Lung (tissue), 12 donors: Measurements from ENCODE around the gene SDR39U1. TPM values are rescaled to one million over a fixed set of nuclear protein-coding genes. Genes with fewer than 3 reads are reported as not detected.

Experiments
- ATAC-seq: fragments of 200-7000 bp; cut with Tn5 transposase; one replicate; pipeline ENCODE4 v1.9.1; 2020; ENCODE audit warnings: moderate number of reproducible peaks; ENCODE audit not compliant: insufficient read depth, low FRiP score
- DNase-seq, 3 donors: peaks; one replicate each; pipeline ENCODE4 v3.0.0-alpha.2; 2013 to 2017
- H3K27ac ChIP-seq, 2 donors: one replicate each; pipeline ENCODE4 v1.5.1; 2013; ENCODE audit warnings: mild to moderate bottlenecking in 2 of 2, moderate library complexity in 2 of 2, control low read depth in 1 of 2, inconsistent platforms in 1 of 2, low read depth in 1 of 2, low read length in 1 of 2
- H3K27me3 ChIP-seq, 3 donors: one replicate each; pipeline ENCODE4 v1.5.1; 2013; ENCODE audit warnings: low read length in 2 of 3; ENCODE audit not compliant: control insufficient read depth in 3 of 3, insufficient read depth in 3 of 3
- H3K36me3 ChIP-seq, 4 donors: one replicate each; pipeline ENCODE4 v1.5.1; 2013; ENCODE audit warnings: low read length in 4 of 4, mild to moderate bottlenecking in 1 of 4, moderate library complexity in 1 of 4; ENCODE audit not compliant: control insufficient read depth in 4 of 4, insufficient read depth in 4 of 4
- H3K4me1 ChIP-seq, 5 donors: one replicate each; pipeline ENCODE4 v1.5.1; 2013; ENCODE audit warnings: low read length in 5 of 5, mild to moderate bottlenecking in 2 of 5, moderate library complexity in 1 of 5; ENCODE audit not compliant: control insufficient read depth in 5 of 5, insufficient read depth in 5 of 5
- H3K4me3 ChIP-seq: one replicate; pipeline ENCODE4 v1.5.1; 2013; ENCODE audit warnings: mild to moderate bottlenecking, control low read depth, moderate library complexity
- H3K9ac ChIP-seq, 2 donors: one replicate each; pipeline ENCODE4 v1.5.1; 2013; ENCODE audit warnings: low read length in 2 of 2, control low read depth in 1 of 2; ENCODE audit not compliant: insufficient read depth in 1 of 2
- H3K9me3 ChIP-seq, 4 donors: one replicate each; pipeline ENCODE4 v1.5.1; 2013; ENCODE audit warnings: low read length in 3 of 4, mild to moderate bottlenecking in 1 of 4, moderate library complexity in 1 of 4; ENCODE audit not compliant: control insufficient read depth in 4 of 4, insufficient read depth in 3 of 4
- CTCF ChIP-seq: IDR thresholded peaks from 2 replicates; pipeline ENCODE4 v1.5.1; 2012; ENCODE audit warnings: mild to moderate bottlenecking; ENCODE audit errors: control extremely low read depth, extremely low read depth
- WGBS, 2 donors: extraction: QIAGEN DNeasy Blood & Tissue Kit; methylation state at CpG; one replicate each; pipeline ENCODE4 v1.1.7; 2013; 5-methylcytosine and 5-hydroxymethylcytosine counted together
- polyA plus RNA-seq, 2 donors: library from polyadenylated mRNA; stranded (reverse); fragments of 200-250 nt; gene quantifications; one replicate each; pipeline ENCODE4 v1.2.1, GENCODE V29; 2013
- total RNA-seq, 2 donors: library from RNA; depleted of rRNA in 1 of 2; stranded (reverse); fragments of >200 nt in 1 of 2; gene quantifications; one replicate each; pipeline ENCODE4 v1.2.1, GENCODE V29; 2014 to 2021
- donor health status: control.
- donor health status: control.
- donor health status: Bipolar disorder and iron deficiency.
- donor health status: healthy.
- donor health status: DM: yes; HTN: yes; CAD: no.

The SDR39U1 gene
- total and polyA plus RNA-seq, 4 donors, result 19.5 to 63.9 (median 52.8) TPM

DNA sequence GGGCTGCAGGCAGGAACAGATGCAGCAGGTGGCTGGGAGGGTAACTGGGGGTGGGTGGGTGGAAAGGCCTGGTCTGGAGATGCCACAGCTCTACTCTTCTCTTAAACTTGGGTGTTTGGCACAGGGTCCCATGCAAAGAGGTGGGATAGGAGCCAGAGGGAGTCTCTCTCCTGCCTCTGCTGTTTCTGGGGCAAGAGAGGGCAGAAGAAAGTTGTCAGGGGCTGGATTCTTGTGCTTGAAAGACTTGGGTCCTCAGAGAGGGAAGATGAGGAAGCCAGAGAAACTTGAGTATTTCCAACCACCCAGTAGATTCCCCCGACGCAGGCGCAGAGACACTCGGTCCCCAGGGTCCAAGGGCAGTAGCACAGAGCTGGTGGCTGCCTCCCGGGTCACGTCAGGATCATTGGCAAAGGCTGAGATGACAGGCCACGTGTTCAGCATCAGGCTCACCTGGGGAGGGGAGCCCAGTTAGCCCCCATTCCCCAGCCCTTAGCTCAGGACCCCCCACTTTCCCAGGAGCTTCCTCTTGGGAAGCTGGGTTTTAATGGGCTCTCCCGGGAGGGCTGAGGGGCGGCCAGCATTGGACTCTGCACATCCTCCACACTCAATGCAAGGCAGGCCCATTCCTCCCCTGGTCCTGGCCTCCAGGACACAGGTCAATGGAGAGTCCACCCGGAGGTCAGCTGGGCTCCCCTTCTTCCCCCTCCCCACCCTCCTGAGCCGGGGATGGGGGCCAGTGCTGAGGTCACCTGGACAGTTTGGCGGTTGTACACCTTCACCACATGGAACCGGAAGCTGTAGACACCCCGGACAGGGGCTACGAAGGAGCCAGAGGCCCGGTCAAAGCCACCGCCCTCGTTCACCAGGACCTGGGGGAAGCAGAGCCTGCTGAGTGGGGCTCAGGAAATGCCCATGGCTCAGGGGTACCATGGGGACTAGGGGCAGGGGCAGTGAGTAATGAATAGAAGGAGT is 14.8 kb downstream of the SDR39U1 start:
- H3K4me1 ChIP-seq, result peaks cover 0 to 33% (median 17%) of the 10 kb centered on the region in 5 donors
- WGBS, 2 donors, result 89 to 91% methylated on average over 18 of the region's 18 CpGs

DNA sequence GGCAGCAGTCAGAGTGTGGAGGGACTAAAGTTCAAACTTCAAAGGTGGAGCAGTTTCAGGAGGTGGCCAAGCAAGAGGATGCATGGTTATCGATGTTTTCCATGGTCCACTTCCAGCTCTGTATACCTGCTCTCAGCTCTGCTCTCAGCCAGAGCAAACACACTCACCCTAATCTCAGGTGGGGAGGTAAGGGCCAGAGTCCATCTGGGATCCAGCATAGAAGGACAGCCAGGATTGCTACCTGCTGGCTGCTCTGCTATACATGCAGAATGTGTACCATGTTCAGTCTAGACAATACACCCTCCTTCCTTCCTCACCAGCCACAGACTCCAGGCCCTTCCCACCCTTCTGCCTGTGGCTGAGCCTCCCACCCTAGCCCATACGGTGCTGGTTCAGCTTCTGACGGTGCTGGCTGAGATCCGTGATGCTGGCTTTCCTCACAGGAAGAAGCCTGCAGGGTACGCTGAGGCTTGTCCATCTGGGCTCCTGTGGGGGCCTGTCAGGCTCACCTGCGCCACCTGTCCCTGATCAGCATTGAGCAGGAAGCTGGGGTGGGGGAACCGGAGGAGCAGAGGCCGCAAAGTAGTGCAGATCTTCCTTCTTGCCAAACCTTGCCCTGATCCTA is 15.6 kb downstream of the SDR39U1 start:
- no peak overlapping the region for H3K4me3 ChIP-seq
- no peak for TF ChIP-seq CTCF
- WGBS, 2 donors, result 38 to 69% methylated on average over 8 of the region's 8 CpGs
- no peak overlapping the region for H3K27ac ChIP-seq
- peaks cover 0 to 5% (median 3%) of the 10 kb centered on the region in 4 donors for H3K36me3 ChIP-seq
- DNase-seq (no peak), ATAC-seq (no peak)
- peaks cover 0 to 31% (median 17%) of the 10 kb centered on the region in 5 donors for H3K4me1 ChIP-seq
- H3K27me3 ChIP-seq, result no peaks in the 10 kb centered on the region
- H3K9me3 ChIP-seq, result no peaks in the 10 kb centered on the region
- H3K9ac ChIP-seq, result no peak overlapping the region

More for the DNA sequence above, 14.8 kb downstream of the SDR39U1 start:
- Histone ChIP-seq H3K9ac (no peak overlapping the region), H3K27me3 (no peaks in the 10 kb centered on the region), H3K36me3 (peaks cover 0 to 13% (median 8%) of the 10 kb centered on the region in 4 donors), H3K9me3 (no peaks in the 10 kb centered on the region), H3K4me3 (no peak overlapping the region), H3K27ac (no peak overlapping the region)
- ATAC-seq (no peak), DNase-seq (no peak)
- TF ChIP-seq CTCF, result no peak

DNA sequence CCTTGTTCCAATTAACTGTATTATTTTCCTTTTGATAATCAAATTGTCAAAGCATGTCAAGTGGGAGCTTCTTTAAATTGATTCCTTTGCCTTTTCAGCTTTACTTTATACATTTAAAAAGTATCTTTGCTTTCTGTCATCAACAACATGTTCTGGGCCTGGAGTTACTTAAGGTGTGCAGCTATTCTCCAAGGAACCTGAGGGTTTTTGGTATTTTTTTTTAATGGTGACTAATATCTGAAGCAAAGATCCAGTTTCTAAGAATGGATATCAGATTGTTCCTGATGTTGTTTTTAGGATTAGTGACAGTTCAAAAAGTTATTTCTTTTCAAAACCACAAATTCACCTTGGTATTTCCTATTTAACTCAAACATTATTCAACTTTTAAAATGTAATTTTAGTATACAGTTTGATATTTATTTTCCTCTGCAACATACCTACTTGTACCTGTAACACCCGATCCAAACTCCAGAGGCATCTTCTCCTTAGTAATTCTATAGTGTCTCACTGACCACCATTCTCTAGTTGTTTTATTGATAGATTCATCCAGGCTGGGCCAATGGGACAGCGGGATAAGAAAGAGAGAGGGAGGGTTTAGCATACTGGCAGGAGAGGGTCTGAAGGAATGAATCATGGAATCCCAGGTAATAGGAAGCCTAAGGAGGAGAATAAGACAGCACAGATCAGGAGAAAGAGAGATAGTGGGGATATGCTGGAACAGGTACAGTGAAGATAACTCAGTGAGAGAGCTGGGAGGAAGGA is 16.2 kb downstream of the SDR39U1 start:
- 90 to 94% methylated on average over 2 of the region's 2 CpGs for WGBS, 2 donors
- peaks cover 0 to 24% (median 13%) of the 10 kb centered on the region in 5 donors for H3K4me1 ChIP-seq
- no peak overlapping the region for H3K27ac ChIP-seq
- H3K4me3 ChIP-seq, result no peak overlapping the region
- peaks cover 0 to under 1% (median 0%) of the 10 kb centered on the region in 4 donors for H3K36me3 ChIP-seq
- ATAC-seq (no peak), DNase-seq (no peak)
- TF ChIP-seq CTCF, result no peak
- H3K9ac ChIP-seq, result no peak overlapping the region
- H3K27me3 ChIP-seq, result no peaks in the 10 kb centered on the region
- H3K9me3 ChIP-seq, result no peaks in the 10 kb centered on the region
